Amniotic epithelial cell (primary cell): Measurements from ENCODE around the gene TTLL1.
"Not testable (repeated sequence)": the region's sequence is repeated elsewhere in the genome, so short reads cannot be mapped to it uniquely, and the experiment has no call there.

Source experiments
- DNase-seq: peaks from one replicate; pipeline ENCODE4 v3.0.0-alpha.2; 2010; ENCODE audit warnings: low read depth

TTLL1 gene

DNA sequence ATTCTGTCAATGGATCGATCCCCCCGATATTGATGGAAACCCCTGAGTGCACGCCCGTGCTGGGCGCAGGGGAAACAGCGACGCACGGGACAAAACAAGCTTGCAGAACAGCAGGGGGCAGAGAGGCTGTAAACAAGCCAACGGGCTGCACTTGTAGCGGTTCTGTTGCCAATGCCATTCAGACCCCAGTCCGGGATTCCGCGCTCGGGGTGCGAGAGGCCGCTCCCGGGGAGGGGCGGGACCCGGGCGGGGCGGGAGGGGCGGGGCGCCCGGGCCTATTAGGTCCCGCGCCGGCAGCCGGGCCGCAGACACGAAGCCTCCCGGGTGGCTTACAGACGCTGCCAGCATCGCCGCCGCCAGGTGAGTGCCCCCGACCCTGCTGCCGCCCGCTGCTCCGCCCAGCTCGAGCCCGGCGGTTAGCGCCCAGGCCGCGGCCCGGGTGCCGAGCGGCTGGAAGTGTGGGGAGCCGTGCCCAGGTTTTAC is 21.3 kb upstream of the TTLL1 start, which contains the start of gene BIK:
BIK (plus strand) TSS at position 307 of the 483 bp plus-strand sequence. CDS start 13,273 bp downstream, outside the sequence.
- DNase-seq = peak; percentile 40

DNA sequence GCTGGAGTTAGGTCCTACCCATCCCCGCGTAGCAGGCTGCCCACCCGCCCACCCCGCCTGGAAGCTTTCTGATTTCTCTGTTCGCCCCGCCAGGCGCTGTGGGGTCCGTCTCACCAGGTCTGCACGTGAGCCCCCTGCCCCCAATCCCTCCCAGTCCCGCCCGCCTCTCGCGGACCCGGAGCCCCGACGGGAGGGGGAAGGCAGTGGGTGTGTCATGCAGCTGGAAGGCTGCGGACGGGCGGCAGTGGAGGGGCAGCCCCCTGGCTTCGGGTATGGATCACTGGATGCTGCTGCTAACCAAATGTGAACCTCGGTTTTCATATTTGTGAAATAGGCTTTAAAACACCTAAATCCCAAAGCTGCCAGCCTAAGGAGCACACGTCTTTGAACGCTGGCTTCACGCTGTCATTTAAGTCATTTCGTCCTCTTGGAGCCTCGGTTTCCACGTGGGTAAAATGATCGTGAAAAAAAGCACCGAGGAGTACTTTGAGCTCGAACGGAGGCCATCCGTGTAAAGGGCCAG is 20.8 kb upstream of the TTLL1 start:
- no peak for DNase-seq

DNA sequence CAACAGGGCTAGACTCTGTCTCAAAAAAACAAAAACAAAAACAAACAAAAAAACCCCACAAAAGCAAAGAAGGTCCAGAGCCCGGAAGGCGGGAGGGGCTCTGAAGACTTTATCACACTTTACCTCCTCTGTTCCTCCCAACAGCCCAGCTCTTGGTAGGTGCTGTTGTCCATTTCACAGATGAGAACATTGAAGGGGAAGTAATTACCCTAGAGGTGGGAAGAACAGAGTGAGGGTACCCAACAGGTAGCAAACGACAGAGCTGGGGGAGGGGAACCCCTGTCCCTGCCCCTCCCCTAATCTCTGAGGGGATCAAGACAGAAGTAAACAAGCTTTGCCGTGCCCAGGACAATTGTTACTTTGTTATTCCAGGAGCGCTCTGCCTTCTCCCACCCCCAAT is 20.3 kb upstream of the TTLL1 start:
- DNase-seq = no peak

DNA sequence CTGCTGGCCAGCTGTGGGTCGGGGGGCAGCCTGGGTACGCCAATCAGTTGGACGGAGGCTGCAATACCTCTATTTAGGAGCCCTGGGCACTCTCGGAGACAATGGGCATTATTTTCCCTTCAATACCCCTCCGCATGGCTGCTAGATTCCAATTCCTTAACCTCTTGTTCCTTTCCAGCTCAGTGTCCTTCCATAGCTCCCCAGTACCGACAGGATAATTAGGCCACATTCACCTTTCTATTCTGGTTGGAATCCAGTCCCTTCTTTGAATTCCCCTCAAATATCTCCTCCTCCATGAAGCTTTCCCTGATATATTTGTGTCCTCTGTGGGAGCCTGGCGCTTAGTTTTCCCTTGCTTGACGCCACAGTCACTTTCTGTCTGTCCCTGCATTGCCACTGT is 17.1 kb upstream of the TTLL1 start:
- no peak for DNase-seq

DNA sequence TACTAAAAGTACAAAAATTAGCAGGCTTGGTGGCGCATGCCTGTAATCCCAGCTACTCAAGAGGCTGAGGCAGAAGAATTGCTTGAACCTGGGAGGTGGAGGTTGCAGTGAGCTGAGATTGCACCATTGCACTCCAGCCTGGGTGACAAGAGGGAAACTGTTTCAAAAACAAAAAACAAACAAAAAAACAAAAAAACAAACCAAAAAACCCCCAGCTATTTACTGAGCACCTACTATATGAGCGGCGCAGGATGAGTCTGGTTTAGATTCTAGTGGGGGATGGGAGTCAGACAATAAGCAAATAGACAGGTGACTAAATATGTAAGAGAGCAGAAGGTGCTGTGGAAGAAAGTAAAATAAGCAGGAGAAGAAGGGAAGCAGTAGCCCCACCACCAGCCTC is 15.8 kb upstream of the TTLL1 start:
- not testable (repeated sequence) for DNase-seq

DNA sequence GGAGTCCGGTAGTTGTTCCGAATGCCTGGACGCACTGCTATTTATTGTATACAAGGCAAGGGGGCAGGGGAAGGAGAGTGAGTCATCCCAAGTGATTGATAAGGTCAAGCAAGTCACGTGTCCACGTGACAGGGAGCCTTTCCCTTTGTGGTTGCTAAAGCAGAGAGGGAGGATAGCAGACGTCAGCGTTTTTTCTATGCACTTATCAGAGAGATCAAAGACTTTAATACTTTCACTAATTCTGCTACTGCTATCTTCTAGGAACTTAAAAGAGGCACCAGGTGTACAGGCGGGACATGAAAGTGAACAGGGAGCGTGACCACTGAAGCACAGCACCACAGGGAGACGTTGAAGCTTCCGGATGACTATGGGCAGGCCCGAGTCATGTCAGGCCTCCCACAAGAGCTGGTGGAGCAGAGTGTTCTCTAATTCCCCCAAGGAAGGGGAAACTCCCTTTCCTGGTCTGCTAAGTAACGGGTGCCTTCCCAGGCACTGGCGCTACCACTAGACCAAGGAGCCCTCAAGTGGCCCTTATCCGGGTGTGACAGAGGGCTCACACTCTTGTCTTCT is 14.9 kb upstream of the TTLL1 start:
- DNase-seq = peak; percentile 67

DNA sequence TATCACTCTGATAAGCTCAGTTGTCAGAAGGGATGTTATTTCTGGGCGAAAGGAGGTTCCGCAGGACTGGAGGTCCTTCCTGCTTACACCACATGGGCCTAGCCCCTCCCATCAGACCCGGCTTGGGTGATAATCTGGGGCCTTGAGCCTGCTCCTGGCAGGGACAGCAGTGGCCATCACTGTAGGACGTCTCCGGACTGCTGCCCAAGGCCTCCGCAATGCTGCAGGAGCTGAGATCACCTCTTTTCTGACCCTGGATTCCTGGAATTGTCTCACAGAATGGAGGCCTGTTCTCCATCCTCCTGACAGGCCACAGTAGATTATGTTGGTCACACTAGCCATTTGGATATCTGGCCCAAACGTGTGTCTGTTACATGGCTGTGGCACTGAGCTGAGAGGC is 12.1 kb upstream of the TTLL1 start:
- peak; percentile 47 for DNase-seq

DNA sequence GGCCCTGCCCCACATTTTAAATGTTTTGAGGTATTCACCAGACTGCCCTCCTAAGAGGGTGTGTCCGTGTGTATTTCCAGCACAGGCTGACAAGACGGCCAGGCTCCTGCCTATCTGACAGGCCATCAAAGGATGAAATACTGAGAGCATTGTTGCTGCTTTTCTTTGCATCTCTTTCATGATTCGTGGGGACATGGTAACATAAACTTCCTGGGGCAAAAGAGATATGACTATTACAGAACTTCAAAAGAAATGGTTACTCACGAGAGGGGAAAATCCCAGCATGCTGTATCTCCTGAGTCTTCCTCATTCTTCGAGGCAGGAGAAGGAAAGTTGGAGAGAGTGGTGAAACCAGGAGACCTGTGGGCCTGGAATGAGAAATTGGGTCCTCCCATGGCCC is 11.0 kb upstream of the TTLL1 start:
- peak; percentile 64 for DNase-seq

DNA sequence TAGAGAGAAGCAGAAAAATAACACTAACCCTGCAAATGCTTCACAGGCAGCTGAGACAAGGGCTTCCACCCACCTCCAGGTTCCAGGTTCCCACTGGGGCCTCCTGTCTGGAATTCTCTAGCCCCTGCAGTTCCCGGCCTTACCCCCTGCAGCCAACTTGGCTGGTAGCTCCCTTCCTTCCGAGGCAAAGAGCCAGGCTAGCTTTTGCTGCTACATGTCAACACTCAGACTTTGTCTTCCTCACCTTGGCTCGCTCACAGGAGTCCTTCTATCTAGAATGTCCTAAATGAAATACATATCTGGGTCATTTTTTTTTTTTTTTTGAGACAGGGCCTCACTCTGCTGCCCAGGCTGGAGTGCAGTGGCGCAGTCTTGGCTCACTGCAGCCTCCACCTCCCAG is 9.9 kb upstream of the TTLL1 start:
- no peak for DNase-seq

DNA sequence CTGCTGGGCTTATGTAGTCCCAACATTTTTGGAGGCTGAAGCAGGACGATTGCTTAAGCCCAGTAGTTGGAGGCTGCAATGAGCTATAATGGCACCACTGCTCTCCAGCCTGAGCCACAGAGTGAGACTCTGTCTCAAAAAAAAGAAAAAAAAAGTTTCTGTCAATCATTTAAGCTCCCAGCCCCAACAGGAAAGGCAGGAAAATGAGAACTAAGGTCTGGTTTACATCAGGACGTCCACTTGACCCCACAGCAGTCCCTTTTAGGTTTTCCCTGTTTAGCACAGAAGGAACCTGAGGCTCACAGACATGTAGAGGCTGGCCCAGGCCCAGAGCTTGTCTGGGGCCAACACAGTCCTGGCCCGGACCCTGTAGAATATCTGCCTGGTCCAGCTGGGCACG is 9.2 kb upstream of the TTLL1 start:
- peak; percentile 19 for DNase-seq

DNA sequence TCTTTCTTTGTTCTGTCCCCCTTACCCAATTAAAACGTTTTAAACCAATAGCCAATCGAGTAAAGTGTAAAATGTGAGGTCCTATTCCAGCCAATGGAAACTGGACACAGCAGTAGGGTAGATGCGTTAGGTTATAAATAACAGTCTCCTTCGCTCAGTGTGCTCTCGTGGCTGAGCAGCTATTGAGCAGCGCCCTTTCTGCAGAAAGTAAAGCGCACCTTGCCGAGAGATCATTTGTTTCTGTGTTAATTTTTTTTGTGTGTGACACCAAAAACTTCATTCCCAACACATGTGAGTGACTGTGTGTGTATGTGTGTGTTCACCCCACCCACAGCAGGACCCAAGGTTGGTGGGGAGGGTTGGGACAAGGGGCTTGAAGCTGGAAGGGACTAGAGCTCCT is 7.2 kb upstream of the TTLL1 start:
- DNase-seq = no peak

DNA sequence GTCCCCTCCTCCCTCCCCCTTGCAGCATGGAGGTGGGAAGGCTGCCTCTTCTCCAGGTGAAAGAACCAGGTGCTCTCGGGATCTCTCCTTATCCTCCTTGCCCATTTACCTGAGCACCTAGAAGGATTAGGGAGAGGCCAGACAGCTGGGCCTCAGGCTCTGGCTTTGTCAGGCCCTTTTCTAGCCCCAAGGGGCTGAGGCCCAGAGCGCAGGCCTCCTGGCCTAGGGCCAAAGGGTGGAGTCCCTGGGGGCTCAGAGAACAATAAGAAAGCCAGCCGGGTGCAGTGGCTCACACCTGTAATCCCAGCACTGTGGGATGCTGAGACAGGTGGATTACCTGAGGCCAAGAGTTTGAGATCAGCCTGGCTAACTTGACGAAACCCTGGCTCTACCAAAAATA is 5.4 kb upstream of the TTLL1 start:
- no peak for DNase-seq

DNA sequence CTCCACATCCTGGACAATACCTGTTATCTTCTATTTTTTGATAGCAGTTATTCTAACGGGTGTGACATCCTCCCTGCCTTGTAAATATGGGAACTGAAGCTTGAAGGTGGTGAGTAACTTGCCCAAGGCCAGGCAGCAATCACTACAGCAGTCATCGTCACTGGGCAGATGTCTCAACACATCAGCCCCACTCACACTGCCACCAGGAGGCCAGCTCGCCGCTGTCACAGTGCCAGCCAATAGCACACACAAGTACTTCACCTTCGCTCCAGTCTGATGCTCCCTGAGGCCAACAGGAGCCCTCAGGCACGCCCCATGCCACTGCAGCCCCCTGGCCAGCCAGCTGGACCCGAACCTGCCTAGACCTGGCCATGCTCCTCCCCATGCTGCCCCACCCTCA is 4.9 kb upstream of the TTLL1 start:
- no peak for DNase-seq

DNA sequence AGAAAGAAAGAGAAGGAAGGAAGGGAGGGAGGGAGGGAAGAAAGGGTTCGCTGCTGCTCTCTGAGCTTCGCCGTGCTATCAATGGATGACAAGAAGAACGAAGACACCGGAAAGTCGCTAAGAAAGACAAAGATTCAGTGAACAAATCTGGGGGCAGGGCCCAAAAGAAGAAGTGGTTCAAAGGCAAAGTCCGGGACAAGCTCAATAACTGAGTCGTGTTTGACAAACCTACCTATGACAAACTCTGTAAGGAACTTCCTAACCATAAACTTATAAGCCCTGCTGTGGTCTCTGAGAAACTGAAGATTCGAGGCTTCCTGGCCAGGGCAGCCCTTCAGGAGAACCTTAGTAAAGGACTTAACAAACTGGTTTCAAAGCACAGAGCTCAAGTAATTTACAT is 2.9 kb upstream of the TTLL1 start:
- no peak for DNase-seq

DNA sequence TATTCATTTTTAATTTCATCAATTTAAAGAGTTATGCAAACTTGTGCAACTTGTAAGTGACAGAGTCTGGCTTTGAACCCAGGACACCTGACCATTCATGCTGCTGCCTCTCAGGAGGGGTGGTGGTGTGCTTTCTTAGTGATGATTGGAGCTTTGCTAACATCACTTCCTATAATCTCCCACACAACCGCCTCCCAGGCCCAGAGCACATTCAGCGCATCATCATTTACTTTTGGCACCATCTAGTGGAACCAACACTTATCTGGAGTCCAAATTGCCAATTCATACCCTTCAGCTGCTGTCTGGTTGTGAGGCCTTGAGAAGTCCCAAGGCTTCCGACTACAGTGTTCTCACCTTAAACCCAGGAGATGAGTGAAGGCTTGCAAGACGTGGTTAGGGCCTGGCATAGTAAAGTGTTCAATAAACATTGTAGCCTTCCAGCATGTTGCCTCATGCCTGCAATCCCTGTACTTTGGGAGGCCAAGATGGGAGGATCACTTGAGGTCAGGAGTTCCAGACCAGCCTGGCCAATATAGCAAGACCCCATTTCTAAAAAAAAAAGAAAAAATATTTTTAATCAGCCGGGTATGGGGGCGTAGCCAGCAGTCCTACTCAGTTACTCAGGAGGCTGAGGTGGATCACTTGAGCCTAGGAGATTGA is 1.1 kb upstream of the TTLL1 start:
- peak; percentile 93 for DNase-seq

DNA sequence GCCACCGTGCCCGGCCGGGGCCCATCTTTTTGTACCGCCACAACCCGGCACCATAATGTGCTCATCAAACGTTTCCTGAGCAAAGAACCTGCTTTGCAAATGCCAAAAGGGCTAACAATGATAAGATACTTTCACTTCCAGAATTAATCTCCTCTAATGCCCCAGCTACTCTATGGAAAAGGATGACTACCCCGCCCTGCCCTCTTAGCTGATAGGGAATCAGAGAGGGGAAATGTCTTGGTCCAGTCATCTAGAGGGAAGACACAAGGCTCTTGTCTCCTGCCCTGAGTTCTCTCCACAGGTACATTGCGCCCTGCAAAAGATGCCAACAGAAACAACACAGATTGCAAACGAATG is 586 bp downstream of the TTLL1 start:
- no peak for DNase-seq

DNA sequence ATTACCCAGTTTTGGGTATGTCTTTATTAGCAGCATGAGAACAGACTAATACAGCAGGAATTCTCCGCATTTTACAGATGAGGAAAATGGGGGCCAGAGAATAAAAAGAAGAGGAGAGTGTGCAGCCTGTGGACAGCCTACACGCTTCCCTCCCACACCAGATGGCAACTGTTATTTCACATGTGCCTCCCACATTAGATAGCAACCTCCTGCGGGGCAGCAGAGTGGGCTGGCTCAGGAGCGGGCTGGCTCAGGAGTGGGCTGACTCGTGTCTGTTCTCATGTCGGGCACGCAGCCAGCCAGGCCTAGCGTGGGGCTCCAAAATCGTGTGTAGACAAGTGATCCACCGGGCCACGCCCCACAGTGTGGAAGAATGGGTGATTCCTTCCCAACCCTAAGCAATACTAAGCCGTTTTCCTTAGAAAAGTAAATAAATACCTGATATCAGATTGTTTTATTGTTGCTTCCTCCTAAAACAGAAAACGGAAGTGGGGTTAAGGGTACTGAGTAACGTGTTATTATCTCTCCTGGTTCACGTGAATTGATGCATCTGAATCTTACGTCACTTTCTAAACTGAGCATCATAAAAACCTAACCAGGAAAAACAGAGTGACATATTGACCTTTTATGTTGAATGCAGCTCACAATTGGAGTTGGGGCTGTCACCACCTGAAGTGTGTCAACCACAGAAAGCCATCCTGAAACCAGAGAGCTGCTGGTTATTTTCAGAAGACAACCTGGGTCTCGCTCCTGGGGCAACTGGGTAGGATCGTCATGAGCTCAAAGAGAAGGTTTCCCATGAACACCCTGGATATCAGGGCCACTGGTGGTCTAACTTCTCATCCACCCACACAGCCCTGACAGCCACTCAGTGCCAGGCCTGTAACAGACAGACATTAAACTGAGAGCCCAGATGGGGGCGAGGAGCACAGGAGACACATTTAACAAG is 3.3 kb downstream of the TTLL1 start:
- DNase-seq = no peak

DNA sequence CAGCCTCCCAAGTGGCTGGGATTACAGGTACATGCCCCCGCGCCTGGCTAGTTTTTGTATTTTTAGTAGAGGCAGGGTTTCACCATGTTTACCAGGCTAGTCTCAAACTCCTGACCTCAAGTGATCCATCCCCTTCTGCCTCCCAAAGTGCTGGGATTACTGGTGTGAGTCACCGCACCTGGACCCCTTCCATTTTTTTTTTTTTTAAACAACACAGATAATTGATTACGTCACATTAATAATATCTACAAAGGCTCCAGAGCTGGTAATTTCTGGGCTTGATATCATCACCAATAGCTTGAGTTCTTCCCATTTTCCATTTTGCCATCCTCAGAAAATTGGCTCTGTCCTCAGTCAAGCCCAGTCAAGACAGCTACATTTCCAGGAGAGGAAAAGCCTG is 7.2 kb downstream of the TTLL1 start:
- peak; percentile 62 for DNase-seq

DNA sequence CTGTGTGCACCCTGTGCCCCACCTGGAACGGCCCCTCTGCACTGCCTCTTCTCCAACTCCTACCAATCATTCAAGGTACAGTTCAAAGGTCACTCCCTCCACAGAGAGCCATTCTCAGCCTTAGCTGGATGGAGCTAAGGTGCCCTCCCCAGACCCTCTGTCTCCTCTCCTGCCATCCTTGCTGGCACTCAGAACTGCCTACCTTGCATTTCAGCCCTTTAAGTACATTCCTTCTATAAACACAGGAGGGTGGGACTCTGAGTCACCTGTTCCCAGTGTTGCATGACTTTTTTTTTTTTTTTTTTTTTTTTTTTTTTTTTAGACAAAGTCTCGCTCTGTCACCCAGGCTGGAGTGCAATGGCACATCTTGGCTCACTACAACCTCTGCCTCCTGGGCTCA is 8.6 kb downstream of the TTLL1 start:
- DNase-seq = peak; percentile 32

DNA sequence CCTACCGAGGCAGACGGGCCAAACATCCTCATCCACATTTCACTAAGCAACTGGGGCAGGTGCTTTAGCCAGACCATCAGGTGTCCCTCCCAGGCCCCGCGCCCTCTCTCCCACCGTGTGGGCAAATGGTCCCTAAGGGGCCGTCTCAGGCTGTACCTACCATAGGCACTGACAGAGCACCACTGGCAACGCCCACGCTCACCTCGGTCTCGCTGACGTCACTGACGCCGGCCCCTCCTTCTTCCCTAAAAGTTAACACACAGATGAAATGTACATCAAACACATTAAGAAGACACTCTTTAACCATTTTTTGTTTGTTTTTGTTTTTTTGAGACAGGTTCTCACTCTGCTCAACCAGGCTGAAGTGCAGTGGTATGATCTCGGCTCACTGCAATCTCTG is 9.4 kb downstream of the TTLL1 start:
- DNase-seq = no peak

DNA sequence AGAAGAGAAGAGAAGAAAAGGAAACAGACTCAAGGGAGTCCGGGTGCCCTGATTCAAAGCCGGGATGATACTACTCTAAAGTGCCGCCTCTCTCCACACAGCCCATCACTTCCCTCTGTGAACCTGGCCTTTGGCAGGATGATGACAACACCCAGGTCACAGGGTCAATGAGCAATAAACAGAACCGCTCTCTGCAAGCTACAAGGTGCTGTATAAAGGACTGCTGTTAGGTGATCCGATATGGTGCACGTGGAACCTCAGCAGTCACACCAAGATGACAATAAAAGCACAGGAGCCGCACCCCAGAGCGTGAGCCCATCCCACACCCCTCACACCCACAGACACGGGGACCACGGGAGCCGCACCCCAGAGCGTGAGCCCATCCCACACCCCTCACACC is 10.7 kb downstream of the TTLL1 start:
- no peak for DNase-seq

DNA sequence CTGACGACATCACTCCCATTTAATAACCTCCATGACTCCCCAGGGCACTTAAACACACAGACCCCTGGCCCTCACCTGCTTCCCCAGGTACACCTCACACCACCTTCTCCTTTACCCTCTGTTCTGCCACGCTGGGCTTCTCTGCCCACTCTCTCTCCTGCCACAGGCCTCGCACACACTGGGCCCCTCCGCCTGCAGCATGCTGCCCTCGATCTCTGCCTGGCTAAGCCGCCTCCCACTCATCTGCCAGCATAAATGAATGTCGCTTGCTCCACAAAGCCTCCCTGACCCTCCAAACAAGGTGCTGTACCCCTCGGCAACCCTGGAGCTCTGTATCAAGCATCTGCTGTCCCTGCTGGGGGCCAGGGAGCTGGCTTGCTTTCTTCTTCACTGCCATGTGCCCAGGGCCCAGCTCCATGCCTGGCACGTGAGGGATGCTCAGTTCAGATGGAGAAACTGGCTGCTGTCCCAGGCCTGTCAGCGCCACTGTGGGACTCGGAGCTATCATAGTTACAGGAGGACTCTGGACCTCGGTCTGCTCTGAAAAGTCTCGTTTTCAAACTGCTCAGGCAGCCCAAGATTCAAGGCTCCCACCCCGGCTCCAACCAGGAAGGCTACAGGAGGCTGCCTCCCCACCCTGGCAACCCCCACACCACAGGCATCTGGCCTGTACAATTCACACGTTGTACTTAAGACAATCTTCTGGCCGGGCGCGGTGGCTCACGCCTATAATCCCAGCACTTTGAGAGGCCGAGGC is 11.9 kb downstream of the TTLL1 start:
- no peak for DNase-seq
